HepG2 (cell line): ENCODE measurements around the gene STK4. TPM values are rescaled to one million over a fixed set of nuclear protein-coding genes. Genes with fewer than 3 reads are reported as not detected.

Experiments
- ATAC-seq: fragments of 200-7000 bp; cut with Tn5 transposase; 3 replicates; pipeline ENCODE4 v1.9.1; 2020; ENCODE audit warnings: mild to moderate bottlenecking, moderate library complexity
- BruUV-seq: library from RNA; stranded (reverse); fragments of 400-500 nt; replicated peaks from 2 replicates; lab custom pipeline; 2021; lab: Mats Ljungman, UMichigan
- CTCF ChIA-PET: fragments of 300-600 bp; formaldehyde crosslinking; extraction: SDS; loops from one replicate; lab custom pipeline; 2021; ENCODE audit warnings: low total read pairs, inconsistent platforms, low intra/inter-chr PET ratio; lab: Yijun Ruan, JAX
- POLR2A ChIA-PET: fragments of 350-600 bp; sonication (Branson Sonifier 250); formaldehyde crosslinking; loops from one replicate; lab custom pipeline; 2020; ENCODE audit warnings: antibody characterized with exemption, inconsistent platforms; lab: Yijun Ruan, JAX
- DNase-seq: peaks from one replicate; pipeline ENCODE4 v3.0.0-alpha.2; 2015; ENCODE audit warnings: low spot score
- FAIRE-seq: peaks from 3 replicates; lab custom pipeline; 2011; peaks lifted over from hg19 to GRCh38; lab: Jason Lieb, UNC
- H2AFZ ChIP-seq: one replicate; pipeline ENCODE4 v1.6.1; 2011; ENCODE audit warnings: low read length, inconsistent platforms
- H3K27ac ChIP-seq: fragments of 300-600 bp; 3 replicates; pipeline ENCODE4 v1.8.0; 2011; ENCODE audit warnings: mixed run types, mild to moderate bottlenecking, mixed read lengths, low read length, inconsistent platforms; ENCODE audit not compliant: insufficient read depth; ENCODE audit errors: extremely low read length
- H3K27me3 ChIP-seq, 2 experiments: fragments of 200-600 bp in 1 of 2; 2 replicates in 1 of 2; 3 replicates in 1 of 2; pipeline versions ENCODE4 v1.6.0 to v1.8.0; 2011; ENCODE audit warnings: low read length in 2 of 2, mild to moderate bottlenecking in 2 of 2, moderate library complexity in 2 of 2, inconsistent platforms in 1 of 2; ENCODE audit not compliant: insufficient read depth in 2 of 2, control insufficient read depth in 1 of 2
- H3K36me3 ChIP-seq, 2 experiments: fragments of 200-600 bp in 1 of 2; replicated peaks in 1 of 2; 2 replicates in 1 of 2; 3 replicates in 1 of 2; pipeline versions ENCODE4 v1.5.1 to v1.8.0; 2011; ENCODE audit warnings: low read length in 2 of 2, inconsistent platforms in 1 of 2; ENCODE audit not compliant: insufficient read depth in 2 of 2, control insufficient read depth in 1 of 2
- H3K4me1 ChIP-seq: 2 replicates; pipeline ENCODE4 v1.5.1; 2012; ENCODE audit warnings: low read length, inconsistent platforms; ENCODE audit not compliant: insufficient read depth
- H3K4me2 ChIP-seq: 2 replicates; pipeline ENCODE4 v1.6.0; 2011; ENCODE audit warnings: low read depth, low read length, inconsistent platforms
- H3K4me3 ChIP-seq, 3 experiments: fragments of 200-600 bp in 1 of 3; sonication (generic), shearing (Covaris generic) in 1 of 3; replicated peaks in 1 of 3; 2 replicates each; pipeline ENCODE4 v1.5.1; 2011 to 2016; ENCODE audit warnings: low read length in 3 of 3, inconsistent platforms in 2 of 3, low read depth in 2 of 3, mild to moderate bottlenecking in 2 of 3, control low read depth in 1 of 3, mixed read lengths in 1 of 3; ENCODE audit not compliant: insufficient read depth in 1 of 3
- H3K79me2 ChIP-seq: one replicate; pipeline ENCODE4 v1.6.1; 2011; ENCODE audit warnings: low read length, inconsistent platforms; ENCODE audit not compliant: insufficient read depth
- H3K9ac ChIP-seq: 2 replicates; pipeline ENCODE4 v1.6.0; 2011; ENCODE audit warnings: mild to moderate bottlenecking, low read depth, low read length, inconsistent platforms; ENCODE audit not compliant: insufficient read depth
- H3K9me3 ChIP-seq: 2 replicates; pipeline ENCODE4 v1.5.1; 2012; ENCODE audit warnings: mild to moderate bottlenecking, low read length
- H4K20me1 ChIP-seq: 2 replicates; pipeline ENCODE4 v1.6.0; 2011; ENCODE audit warnings: inconsistent platforms, mild to moderate bottlenecking, low read length, moderate library complexity; ENCODE audit not compliant: insufficient read depth
- CHCHD3 ChIP-seq: sonication (generic); formaldehyde crosslinking; IDR thresholded peaks from 2 replicates; pipeline ENCODE4 v1.8.0; 2022; ENCODE audit warnings: mild to moderate bottlenecking, missing genetic modification reagents, moderate library complexity
- FOXA1 ChIP-seq, 2 experiments: fragments of 450-650 bp in 1 of 2; sonication (generic) in 1 of 2; formaldehyde crosslinking in 1 of 2; IDR thresholded peaks; 2 replicates each; pipeline versions ENCODE4 v1.4.0 to v1.6.1; 2016 to 2020; ENCODE audit warnings: missing genetic modification reagents in 1 of 2
- GZF1 ChIP-seq: sonication (generic); formaldehyde crosslinking; IDR thresholded peaks from 2 replicates; pipeline ENCODE4 v1.5.1; 2020; ENCODE audit warnings: mild to moderate bottlenecking, missing genetic modification reagents
- HNRNPL ChIP-seq: fragments of 200-400 bp; formaldehyde crosslinking; IDR thresholded peaks from 2 replicates; pipeline ENCODE4 v1.6.1; 2017; ENCODE audit warnings: mild to moderate bottlenecking, low read depth, low read length
- MEIS1 ChIP-seq: sonication (generic); formaldehyde crosslinking; IDR thresholded peaks from 2 replicates; pipeline ENCODE4 v1.9.0; 2021; ENCODE audit warnings: mild to moderate bottlenecking, missing genetic modification reagents, moderate library complexity, borderline replicate concordance
- MIXL1 ChIP-seq: IDR thresholded peaks from 2 replicates; pipeline ENCODE4 v1.6.1; 2016
- PPARG ChIP-seq: conservative IDR thresholded peaks from 2 replicates; pipeline ENCODE4 v1.6.1; 2016; ENCODE audit warnings: missing biosample characterization, missing genetic modification reagents
- SMAD3 ChIP-seq: sonication (generic); formaldehyde crosslinking; IDR thresholded peaks from 2 replicates; pipeline ENCODE4 v1.4.0; 2020; ENCODE audit warnings: missing genetic modification reagents
- SMAD9 ChIP-seq: sonication (generic); formaldehyde crosslinking; IDR thresholded peaks from 2 replicates; pipeline ENCODE4 v1.5.1; 2020; ENCODE audit warnings: mild to moderate bottlenecking, missing genetic modification reagents
- TGIF2 ChIP-seq: IDR thresholded peaks from 2 replicates; pipeline ENCODE4 v1.6.1; 2016; ENCODE audit warnings: control low read depth, missing compliant biosample characterization
- ZBTB8A ChIP-seq: sonication (generic); formaldehyde crosslinking; IDR thresholded peaks from 2 replicates; pipeline ENCODE4 v1.4.0; 2020; ENCODE audit warnings: mild to moderate bottlenecking, low read depth, missing genetic modification reagents, borderline replicate concordance
- ZNF30 ChIP-seq: sonication (generic); formaldehyde crosslinking; IDR thresholded peaks from 2 replicates; pipeline ENCODE4 v1.5.0; 2020; ENCODE audit warnings: mild to moderate bottlenecking, missing genetic modification reagents
- ZNF44 ChIP-seq: sonication (generic); formaldehyde crosslinking; IDR thresholded peaks from 2 replicates; pipeline ENCODE4 v1.5.1; 2020; ENCODE audit warnings: mild to moderate bottlenecking, missing genetic modification reagents
- ZNF557 ChIP-seq: sonication (generic); formaldehyde crosslinking; IDR thresholded peaks from 2 replicates; pipeline ENCODE4 v1.4.0; 2020; ENCODE audit warnings: missing genetic modification reagents
- ZNF674 ChIP-seq: sonication (generic); formaldehyde crosslinking; IDR thresholded peaks from 2 replicates; pipeline ENCODE4 v1.5.0; 2020; ENCODE audit warnings: low read depth, mild to moderate bottlenecking, missing genetic modification reagents
- ZNF781 ChIP-seq: sonication (generic); formaldehyde crosslinking; IDR thresholded peaks from 2 replicates; pipeline ENCODE4 v1.5.1; 2020; ENCODE audit warnings: borderline replicate concordance, mild to moderate bottlenecking, missing genetic modification reagents; ENCODE audit errors: not compliant biosample characterization
- WGBS: methylation state at CpG from one replicate; pipeline ENCODE4 v1.1.6; 2017; ENCODE audit warnings: low lambda C conversion rate; 5-methylcytosine and 5-hydroxymethylcytosine counted together
- in situ Hi-C: cut with HindIII; loops from 2 replicates; pipeline ENCODE4 v1.10.0; 2017; ENCODE audit warnings: low pct_unique_long_range_greater_than_20kb; ENCODE audit not compliant: extremely low pct_ligation_motif_present
- intact Hi-C: fragments of 100-400 bp; cut with micrococcal nuclease; formaldehyde crosslinking; loops from one replicate; pipeline ENCODE4 v1.10.0; 2022; ENCODE audit not compliant: unreplicated experiment
- polyA plus RNA-seq, 8 experiments: library from polyadenylated mRNA; depleted of rRNA in 3 of 8; stranded (reverse) in 7 of 8; unstranded in 1 of 8; fragments of >200 nt; fragmentation: Illumina TruSeq in 4 of 8; extraction: Trizol in 4 of 8; gene quantifications; 2 replicates each; pipeline versions ENCODE4 v1.2.1 to v1.2.3, GENCODE V29; 2011 to 2016; ENCODE audit warnings: low read depth in 4 of 8, missing spikeins in 1 of 8, mixed read lengths in 1 of 8; ENCODE audit not compliant: insufficient read depth in 1 of 8
- total RNA-seq, 5 experiments: library from RNA; depleted of rRNA; stranded (reverse); fragments of >200 nt; fragmentation: Illumina TruSeq; extraction: Trizol; gene quantifications; 2 replicates each; pipeline ENCODE4 v1.2.3, GENCODE V29; 2016; ENCODE audit warnings: low read depth in 1 of 5
- TF ChIP-seq, protein P1 (sequence below): sonication (generic); formaldehyde crosslinking; IDR thresholded peaks from 2 replicates; pipeline ENCODE4 v1.4.0; 2020; ENCODE audit warnings: missing genetic modification reagents, borderline replicate concordance
- TF ChIP-seq, protein P2 (sequence below): sonication (generic); formaldehyde crosslinking; IDR thresholded peaks from 2 replicates; pipeline ENCODE4 v1.4.0; 2020; ENCODE audit warnings: missing genetic modification reagents

The STK4 gene
- total and polyA plus RNA-seq, 2 of the 13 experiments (the other 11 are each of a cell fraction or from before 2014, with no cell fraction given) = 25.6 to 38.3 TPM

- ChIA-PET CTCF (no interaction called here), POLR2A (no interaction called here)
- no peak for FAIRE-seq
Observed at GRCh38 chr20:44924541-44924940, 41.8 kb upstream of the STK4 start.

DNA sequence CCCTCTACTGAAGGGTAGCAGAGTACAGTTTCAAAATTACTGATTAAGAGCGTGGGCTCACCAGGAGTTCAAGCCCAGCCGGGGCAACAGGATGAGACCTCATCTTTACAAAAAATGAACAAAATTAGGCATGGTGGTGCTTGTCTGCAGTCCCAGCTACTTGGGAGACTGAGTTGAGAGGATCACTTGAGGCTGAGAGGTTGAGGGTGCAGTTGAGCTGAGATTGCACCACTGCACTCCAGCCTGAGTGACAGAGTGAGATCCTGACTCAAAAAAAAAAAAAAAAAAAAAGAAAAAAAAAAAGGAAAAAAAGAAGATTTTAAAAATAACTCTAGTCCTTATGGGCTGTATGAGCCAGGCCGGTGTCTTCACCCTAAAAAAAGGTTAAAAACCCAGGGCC is 37.7 kb upstream of the STK4 start:
- H3K4me3 ChIP-seq = no peak overlapping the region
- intact Hi-C loops (no loop called here), in situ Hi-C loops (no loop called here)
- no peaks in the 10 kb centered on the region for H3K9me3 ChIP-seq
- H4K20me1 ChIP-seq = no peaks in the 10 kb centered on the region
- H3K27ac ChIP-seq = no peak overlapping the region
- H3K4me1 ChIP-seq = no peaks in the 10 kb centered on the region
- H3K79me2 ChIP-seq = no peaks in the 10 kb centered on the region
- BruUV-seq = no TSS peak
- ATAC-seq (no peak), FAIRE-seq (no peak), DNase-seq (no peak)
- POLR2A ChIA-PET = no interaction called here
- CTCF ChIA-PET = no interaction called here
- H3K36me3 ChIP-seq = peaks cover 33 to 63% of the 10 kb centered on the region in 2 experiments
- H3K9ac ChIP-seq = no peak overlapping the region
- no peak overlapping the region for H2AFZ ChIP-seq
- 80% methylated on average over 3 of the region's 3 CpGs for WGBS
- H3K27me3 ChIP-seq = no peaks in the 10 kb centered on the region
- H3K4me2 ChIP-seq = no peak overlapping the region
- no peak for TF ChIP-seq ZNF674 (CRISPR knock-in tag)
- TF ChIP-seq ZNF557 (CRISPR knock-in tag) = no peak
- TF ChIP-seq HNRNPL = no peak
- no peak for TF ChIP-seq FOXA1 (IDR thresholded peaks at IDR 0.05)
- no peak for TF ChIP-seq FOXA1 (CRISPR knock-in tag; IDR thresholded peaks at IDR 0.05)
- TF ChIP-seq, protein P1, sequence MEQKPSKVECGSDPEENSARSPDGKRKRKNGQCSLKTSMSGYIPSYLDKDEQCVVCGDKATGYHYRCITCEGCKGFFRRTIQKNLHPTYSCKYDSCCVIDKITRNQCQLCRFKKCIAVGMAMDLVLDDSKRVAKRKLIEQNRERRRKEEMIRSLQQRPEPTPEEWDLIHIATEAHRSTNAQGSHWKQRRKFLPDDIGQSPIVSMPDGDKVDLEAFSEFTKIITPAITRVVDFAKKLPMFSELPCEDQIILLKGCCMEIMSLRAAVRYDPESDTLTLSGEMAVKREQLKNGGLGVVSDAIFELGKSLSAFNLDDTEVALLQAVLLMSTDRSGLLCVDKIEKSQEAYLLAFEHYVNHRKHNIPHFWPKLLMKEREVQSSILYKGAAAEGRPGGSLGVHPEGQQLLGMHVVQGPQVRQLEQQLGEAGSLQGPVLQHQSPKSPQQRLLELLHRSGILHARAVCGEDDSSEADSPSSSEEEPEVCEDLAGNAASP (CRISPR knock-in tag) = no peak
- no peak for TF ChIP-seq CHCHD3 (CRISPR knock-in tag)
- no peak for TF ChIP-seq PPARG
- no peak for TF ChIP-seq TGIF2 (CRISPR knock-in tag)
- no peak for TF ChIP-seq GZF1
- no peak for TF ChIP-seq SMAD3 (CRISPR knock-in tag)
- TF ChIP-seq ZBTB8A (CRISPR knock-in tag) = no peak

More at GRCh38 chr20:44924541-44924940, 41.8 kb upstream of the STK4 start:
- H4K20me1 ChIP-seq = no peaks in the 10 kb centered on the region
- H3K27ac ChIP-seq = no peak overlapping the region
- in situ Hi-C loops (no loop called here), intact Hi-C loops (no loop called here)
- H3K27me3 ChIP-seq = no peaks in the 10 kb centered on the region
- no peak overlapping the region for H3K4me2 ChIP-seq
- no peak for ATAC-seq
- peaks cover 27 to 59% of the 10 kb centered on the region in 2 experiments for H3K36me3 ChIP-seq
- H3K9ac ChIP-seq = no peak overlapping the region
- TF ChIP-seq SMAD9 = no peak
- no peak for TF ChIP-seq ZNF781 (CRISPR knock-in tag)
- TF ChIP-seq ZNF30 (CRISPR knock-in tag) = no peak
- TF ChIP-seq MIXL1 = no peak
- TF ChIP-seq, protein P2, sequence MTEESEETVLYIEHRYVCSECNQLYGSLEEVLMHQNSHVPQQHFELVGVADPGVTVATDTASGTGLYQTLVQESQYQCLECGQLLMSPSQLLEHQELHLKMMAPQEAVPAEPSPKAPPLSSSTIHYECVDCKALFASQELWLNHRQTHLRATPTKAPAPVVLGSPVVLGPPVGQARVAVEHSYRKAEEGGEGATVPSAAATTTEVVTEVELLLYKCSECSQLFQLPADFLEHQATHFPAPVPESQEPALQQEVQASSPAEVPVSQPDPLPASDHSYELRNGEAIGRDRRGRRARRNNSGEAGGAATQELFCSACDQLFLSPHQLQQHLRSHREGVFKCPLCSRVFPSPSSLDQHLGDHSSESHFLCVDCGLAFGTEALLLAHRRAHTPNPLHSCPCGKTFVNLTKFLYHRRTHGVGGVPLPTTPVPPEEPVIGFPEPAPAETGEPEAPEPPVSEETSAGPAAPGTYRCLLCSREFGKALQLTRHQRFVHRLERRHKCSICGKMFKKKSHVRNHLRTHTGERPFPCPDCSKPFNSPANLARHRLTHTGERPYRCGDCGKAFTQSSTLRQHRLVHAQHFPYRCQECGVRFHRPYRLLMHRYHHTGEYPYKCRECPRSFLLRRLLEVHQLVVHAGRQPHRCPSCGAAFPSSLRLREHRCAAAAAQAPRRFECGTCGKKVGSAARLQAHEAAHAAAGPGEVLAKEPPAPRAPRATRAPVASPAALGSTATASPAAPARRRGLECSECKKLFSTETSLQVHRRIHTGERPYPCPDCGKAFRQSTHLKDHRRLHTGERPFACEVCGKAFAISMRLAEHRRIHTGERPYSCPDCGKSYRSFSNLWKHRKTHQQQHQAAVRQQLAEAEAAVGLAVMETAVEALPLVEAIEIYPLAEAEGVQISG (CRISPR knock-in tag) = no peak
- no peak for TF ChIP-seq MEIS1 (CRISPR knock-in tag)
- no peak for TF ChIP-seq ZNF44 (CRISPR knock-in tag)
- no TSS peak for BruUV-seq
- 94% methylated on average over 4 of the region's 4 CpGs for WGBS
- no peaks in the 10 kb centered on the region for H3K79me2 ChIP-seq
- DNase-seq = no peak
- H3K9me3 ChIP-seq = no peaks in the 10 kb centered on the region
- H2AFZ ChIP-seq = no peak overlapping the region
- no peak overlapping the region for H3K4me3 ChIP-seq
- H3K4me1 ChIP-seq = no peaks in the 10 kb centered on the region
